Mammary epithelial cell (primary cell): ENCODE results near the gene ROBO1.

Experiments
- CTCF ChIP-seq, 2 donors: IDR thresholded peaks in 1 of 2; conservative IDR thresholded peaks in 1 of 2; 2 replicates each; pipeline ENCODE4 v1.5.1; 2011 to 2012; ENCODE audit warnings: inconsistent platforms in 2 of 2, low read length in 2 of 2, mild to moderate bottlenecking in 2 of 2, control low read depth in 1 of 2, low read depth in 1 of 2; ENCODE audit not compliant: insufficient read depth in 1 of 2; ENCODE audit errors: extremely low read depth in 1 of 2
- EZH2 ChIP-seq: IDR thresholded peaks from 2 replicates; pipeline ENCODE4 v1.6.1; 2012; ENCODE audit warnings: low read length, inconsistent platforms, borderline replicate concordance

GRCh38 chr3:79245284-79246138 lies 522.3 kb downstream of the ROBO1 start:
- no peak for TF ChIP-seq CTCF (conservative IDR thresholded peaks at IDR 0.05 in 1 of 2, IDR thresholded peaks at IDR 0.05 in 1 of 2; ENCODE audit: extremely low read depth in 1 of 2, insufficient read depth in 1 of 2, low read depth in 1 of 2, low read length in 2 of 2)
- TF ChIP-seq EZH2: no peak
